OCI-LY3 (cell line): Measurements from ENCODE around the gene EXTL1.

ENCODE experiments used
- H2AFZ ChIP-seq: fragments of 200-600, 300-600 bp; shearing (Covaris generic); 2 replicates; pipeline ENCODE4 v1.6.0; 2014; ENCODE audit warnings: antibody characterized with exemption, low read depth, low read length
- H3K27ac ChIP-seq: fragments of 200-600, 300-600 bp; sonication (generic); 2 replicates; pipeline ENCODE4 v1.5.1; 2014; ENCODE audit warnings: mild to moderate bottlenecking, low read length, moderate library complexity, mixed read lengths
- H3K27me3 ChIP-seq: fragments of 200-600, 300-600 bp; sonication (generic); 2 replicates; pipeline ENCODE4 v1.6.1; 2014; ENCODE audit warnings: low read depth, low read length, mixed read lengths
- H3K36me3 ChIP-seq: fragments of 200-600, 300-600 bp; sonication (generic); replicated peaks from 2 replicates; pipeline ENCODE3; 2014; ENCODE audit warnings: low read depth, low read length, mixed read lengths
- H3K4me1 ChIP-seq: fragments of 300-600, 200-600 bp; sonication (generic); 2 replicates; pipeline ENCODE4 v1.6.1; 2014; ENCODE audit warnings: low read length, mixed read lengths
- H3K4me2 ChIP-seq: fragments of 200-600, 300-600 bp; sonication (generic); 2 replicates; pipeline ENCODE4 v1.6.1; 2014; ENCODE audit warnings: low read length, mixed read lengths
- H3K4me3 ChIP-seq: fragments of 300-600, 200-600 bp; sonication (generic); 2 replicates; pipeline ENCODE4 v1.5.1; 2014; ENCODE audit warnings: antibody characterized with exemption, mild to moderate bottlenecking, low read length, moderate library complexity
- H3K79me2 ChIP-seq: fragments of 300-600, 200-600 bp; shearing (Covaris generic); 2 replicates; pipeline ENCODE4 v1.6.1; 2014; ENCODE audit warnings: mild to moderate bottlenecking, low read length, mixed read lengths
- H3K9ac ChIP-seq: fragments of 300-600, 200-600 bp; shearing (Covaris generic); 2 replicates; pipeline ENCODE4 v1.6.0; 2014; ENCODE audit warnings: mild to moderate bottlenecking, low read length, moderate library complexity
- H3K9me3 ChIP-seq: fragments of 200-600, 300-600 bp; shearing (Covaris generic); 2 replicates; pipeline ENCODE4 v1.6.1; 2014; ENCODE audit warnings: low read length, mixed read lengths; ENCODE audit not compliant: insufficient read depth
- H4K20me1 ChIP-seq: fragments of 200-600, 300-600 bp; sonication (generic); 2 replicates; pipeline ENCODE4 v1.6.1; 2016; ENCODE audit warnings: low read length, mixed read lengths; ENCODE audit not compliant: insufficient read depth
- EZH2phosphoT487 ChIP-seq: fragments of 200-600 bp; shearing (Covaris generic); IDR thresholded peaks from 2 replicates; pipeline ENCODE4 v1.6.1; 2018; ENCODE audit warnings: antibody characterized with exemption, mixed run types, low read depth
- TF ChIP-seq, protein P1 (sequence below): fragments of 200-600, 300-600 bp; sonication (generic); IDR thresholded peaks from 2 replicates; pipeline ENCODE4 v1.5.1; 2014; ENCODE audit warnings: antibody characterized with exemption, low read length, low read depth

The EXTL1 gene

DNA sequence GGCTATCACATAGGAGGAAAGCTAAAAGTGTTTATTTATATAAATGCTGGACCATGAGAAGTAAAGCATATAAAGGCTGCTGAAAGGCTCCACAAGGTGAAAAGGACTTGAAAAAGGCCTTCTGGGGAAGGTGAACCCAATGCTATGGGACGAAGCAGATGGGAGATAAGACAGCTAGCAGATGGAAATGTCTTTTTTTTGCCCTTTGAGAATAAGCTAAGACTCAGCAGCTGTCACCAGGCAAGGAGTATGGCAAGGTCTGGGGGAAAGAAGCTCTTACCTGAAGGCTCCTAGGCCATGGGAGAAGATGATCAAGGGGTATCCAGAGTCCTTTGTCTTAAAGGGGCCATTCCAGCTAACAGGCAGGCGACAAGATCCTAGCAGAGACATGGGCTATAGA lies 33.6 kb upstream of the EXTL1 start:
- no peaks in the 10 kb centered on the region for H3K79me2 ChIP-seq
- TF ChIP-seq, protein P1, sequence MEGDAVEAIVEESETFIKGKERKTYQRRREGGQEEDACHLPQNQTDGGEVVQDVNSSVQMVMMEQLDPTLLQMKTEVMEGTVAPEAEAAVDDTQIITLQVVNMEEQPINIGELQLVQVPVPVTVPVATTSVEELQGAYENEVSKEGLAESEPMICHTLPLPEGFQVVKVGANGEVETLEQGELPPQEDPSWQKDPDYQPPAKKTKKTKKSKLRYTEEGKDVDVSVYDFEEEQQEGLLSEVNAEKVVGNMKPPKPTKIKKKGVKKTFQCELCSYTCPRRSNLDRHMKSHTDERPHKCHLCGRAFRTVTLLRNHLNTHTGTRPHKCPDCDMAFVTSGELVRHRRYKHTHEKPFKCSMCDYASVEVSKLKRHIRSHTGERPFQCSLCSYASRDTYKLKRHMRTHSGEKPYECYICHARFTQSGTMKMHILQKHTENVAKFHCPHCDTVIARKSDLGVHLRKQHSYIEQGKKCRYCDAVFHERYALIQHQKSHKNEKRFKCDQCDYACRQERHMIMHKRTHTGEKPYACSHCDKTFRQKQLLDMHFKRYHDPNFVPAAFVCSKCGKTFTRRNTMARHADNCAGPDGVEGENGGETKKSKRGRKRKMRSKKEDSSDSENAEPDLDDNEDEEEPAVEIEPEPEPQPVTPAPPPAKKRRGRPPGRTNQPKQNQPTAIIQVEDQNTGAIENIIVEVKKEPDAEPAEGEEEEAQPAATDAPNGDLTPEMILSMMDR, result no peak
- TF ChIP-seq EZH2phosphoT487, result no peak
- H3K9ac ChIP-seq, result no peak overlapping the region
- H3K36me3 ChIP-seq, result no peaks in the 10 kb centered on the region
- no peak overlapping the region for H3K4me2 ChIP-seq
- H3K4me1 ChIP-seq, result no peaks in the 10 kb centered on the region
- no peak overlapping the region for H3K27ac ChIP-seq
- H2AFZ ChIP-seq, result no peak overlapping the region
- no peaks in the 10 kb centered on the region for H3K9me3 ChIP-seq
- no peaks in the 10 kb centered on the region for H3K27me3 ChIP-seq
- H3K4me3 ChIP-seq, result no peak overlapping the region
- no peaks in the 10 kb centered on the region for H4K20me1 ChIP-seq

DNA sequence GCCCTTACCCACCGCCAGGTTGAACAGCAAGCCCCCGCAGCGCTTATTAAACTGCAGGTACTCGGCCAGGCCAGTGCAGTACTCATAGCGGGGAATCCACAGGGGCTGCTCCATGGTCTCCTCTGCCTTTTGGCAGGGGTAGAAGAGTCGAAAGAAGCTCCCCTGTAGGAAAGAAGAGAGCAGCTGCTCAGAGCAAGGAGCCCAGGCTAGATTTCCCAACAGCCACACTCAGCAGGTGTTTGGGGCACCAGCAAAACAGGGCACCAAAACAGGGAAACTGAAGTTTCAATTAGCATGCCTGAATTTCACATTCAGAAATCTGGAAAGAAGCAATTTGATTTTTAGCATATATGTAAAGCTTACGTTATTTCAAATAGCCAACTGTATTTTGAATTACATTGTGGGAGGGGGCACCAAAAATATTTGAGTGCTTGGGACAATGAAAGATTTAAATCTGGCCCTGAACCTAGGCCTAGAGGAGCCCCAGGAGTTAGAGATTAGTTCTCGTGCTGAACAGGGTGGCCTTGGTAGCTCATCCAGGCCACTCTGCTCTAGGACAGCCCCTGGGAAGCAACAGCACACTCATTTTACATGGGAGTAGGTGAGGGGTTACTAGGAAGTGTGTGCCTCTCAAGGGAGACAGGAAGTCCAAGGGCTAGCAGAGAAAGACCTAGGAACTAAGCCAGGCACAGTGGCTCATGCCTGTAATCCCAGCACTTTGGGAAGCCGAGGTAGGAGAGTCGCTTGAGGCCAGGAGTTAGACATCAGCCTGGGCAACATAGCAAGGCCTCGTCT lies 31.9 kb upstream of the EXTL1 start:
- Histone ChIP-seq H3K9me3 (no peaks in the 10 kb centered on the region), H3K4me2 (no peak overlapping the region), H4K20me1 (no peaks in the 10 kb centered on the region), H2AFZ (no peak overlapping the region), H3K27me3 (no peaks in the 10 kb centered on the region), H3K4me1 (no peaks in the 10 kb centered on the region), H3K4me3 (no peak overlapping the region), H3K27ac (no peak overlapping the region), H3K79me2 (no peaks in the 10 kb centered on the region), H3K9ac (no peak overlapping the region), H3K36me3 (no peaks in the 10 kb centered on the region)
- TF ChIP-seq EZH2phosphoT487, result no peak
- TF ChIP-seq, protein P1, result no peak

DNA sequence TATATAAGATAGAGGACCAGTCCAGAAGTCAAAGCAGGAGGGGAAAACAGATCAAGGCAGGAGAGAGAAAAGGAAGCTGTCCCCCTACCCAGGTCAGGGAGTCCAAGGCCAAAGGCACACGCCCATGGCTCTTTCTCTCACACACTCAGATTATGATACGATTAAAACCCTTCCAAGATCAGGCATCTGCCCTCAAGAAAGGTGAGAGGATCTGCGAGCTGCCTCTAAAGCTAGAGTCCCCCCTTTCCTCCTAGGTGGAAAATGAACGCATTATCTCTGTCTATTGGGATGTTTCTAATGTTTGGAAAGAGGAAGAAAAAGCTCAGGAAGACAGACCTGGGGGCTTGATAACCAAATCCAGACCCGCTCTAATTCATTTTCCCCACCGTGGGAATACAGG lies 31.3 kb upstream of the EXTL1 start:
- Histone ChIP-seq H3K9ac (no peak overlapping the region), H3K4me2 (no peak overlapping the region), H3K4me1 (no peaks in the 10 kb centered on the region), H3K27me3 (no peaks in the 10 kb centered on the region), H3K4me3 (no peak overlapping the region), H3K9me3 (no peaks in the 10 kb centered on the region), H3K27ac (no peak overlapping the region), H4K20me1 (no peaks in the 10 kb centered on the region), H2AFZ (no peak overlapping the region), H3K79me2 (no peaks in the 10 kb centered on the region), H3K36me3 (no peaks in the 10 kb centered on the region)
- TF ChIP-seq EZH2phosphoT487, result no peak
- TF ChIP-seq, protein P1, result no peak

DNA sequence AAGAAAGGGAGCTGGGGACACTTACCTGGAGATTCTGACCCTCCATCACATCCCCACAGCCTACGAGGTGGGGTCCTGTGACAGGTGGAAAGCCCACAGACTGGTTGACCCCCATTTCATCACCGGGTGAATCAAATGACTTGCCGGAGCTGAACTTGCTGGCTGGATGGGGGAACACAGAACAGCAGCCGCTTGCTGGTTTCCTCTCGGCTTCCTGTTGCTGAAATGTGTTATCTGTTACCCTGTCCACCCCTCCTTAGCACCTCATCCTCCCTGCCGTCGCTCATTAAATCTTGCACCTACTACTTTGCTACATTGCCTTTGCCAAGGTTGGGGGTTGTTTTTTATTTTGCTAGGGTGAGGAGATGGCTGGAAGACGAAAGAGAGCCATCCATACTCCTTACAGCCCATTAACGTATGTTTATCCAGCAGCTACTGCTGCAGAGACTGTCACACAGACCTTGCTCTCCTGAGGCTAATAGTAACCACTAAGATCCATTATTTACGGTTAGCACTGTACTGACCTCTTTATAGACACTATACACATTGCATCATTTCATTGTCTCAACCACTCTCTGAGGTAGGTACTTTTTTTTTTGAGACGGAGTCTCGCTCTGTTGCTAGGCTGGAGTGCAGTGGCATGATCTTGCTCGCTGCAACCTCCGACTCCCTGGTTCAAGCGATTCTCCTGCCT lies 30.7 kb upstream of the EXTL1 start:
- H3K36me3 ChIP-seq, result no peaks in the 10 kb centered on the region
- no peak overlapping the region for H3K4me2 ChIP-seq
- no peak overlapping the region for H2AFZ ChIP-seq
- no peak overlapping the region for H3K4me3 ChIP-seq
- H3K79me2 ChIP-seq, result no peaks in the 10 kb centered on the region
- no peaks in the 10 kb centered on the region for H4K20me1 ChIP-seq
- H3K4me1 ChIP-seq, result no peaks in the 10 kb centered on the region
- H3K9ac ChIP-seq, result no peak overlapping the region
- H3K9me3 ChIP-seq, result no peaks in the 10 kb centered on the region
- no peaks in the 10 kb centered on the region for H3K27me3 ChIP-seq
- no peak overlapping the region for H3K27ac ChIP-seq
- TF ChIP-seq, protein P1, result no peak
- TF ChIP-seq EZH2phosphoT487, result no peak
